Activated T-cell treated with anti-CD3 and anti-CD28 coated beads for 48 hours (primary cell): ENCODE measurements around the gene TNNT3.

Experiments used
- DNase-seq: peaks from one replicate; pipeline ENCODE4 v3.0.0-alpha.2; 2020; ENCODE audit warnings: low read depth

The TNNT3 gene

DNA sequence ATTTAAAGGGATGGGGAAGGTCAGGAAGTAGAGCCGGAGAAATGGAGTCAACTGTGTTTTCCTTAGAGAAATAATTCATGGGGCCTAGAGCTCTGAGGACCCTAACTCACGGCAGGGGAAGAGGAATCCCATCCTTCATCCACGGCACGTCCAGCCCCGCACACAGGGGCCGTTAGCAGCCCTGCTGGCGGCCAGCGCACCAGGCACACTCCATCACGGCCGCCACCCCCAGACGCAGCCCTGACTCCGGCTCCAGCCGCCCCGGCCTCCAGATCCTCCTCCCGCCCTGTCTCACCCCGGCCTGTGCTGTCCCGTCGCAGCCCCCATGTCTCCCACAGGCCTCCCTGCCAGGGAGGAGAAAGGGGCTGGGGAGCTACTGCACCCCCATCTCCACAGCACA lies 38.9 kb downstream of the TNNT3 start:
- DNase-seq: no peak

DNA sequence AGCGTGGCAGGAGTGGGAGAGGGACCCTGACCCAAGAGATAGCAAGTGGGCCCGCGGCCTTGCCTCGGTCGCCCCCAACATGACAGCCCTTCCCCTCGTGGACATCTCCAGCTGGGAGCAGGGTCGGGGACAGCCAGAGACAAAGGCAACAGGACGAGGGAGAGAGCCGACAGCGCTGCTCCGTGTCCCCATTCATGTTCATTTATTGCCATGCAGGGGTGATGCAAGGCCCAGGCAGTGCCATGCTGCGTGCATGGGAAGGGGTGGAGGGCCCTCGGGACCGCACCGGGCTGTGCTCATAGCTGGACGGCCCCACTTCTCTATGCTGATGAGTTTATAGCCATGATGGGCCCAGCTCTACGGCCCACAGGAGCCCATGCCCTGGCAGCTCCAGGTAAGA lies 40.3 kb downstream of the TNNT3 start:
- DNase-seq: no peak

DNA sequence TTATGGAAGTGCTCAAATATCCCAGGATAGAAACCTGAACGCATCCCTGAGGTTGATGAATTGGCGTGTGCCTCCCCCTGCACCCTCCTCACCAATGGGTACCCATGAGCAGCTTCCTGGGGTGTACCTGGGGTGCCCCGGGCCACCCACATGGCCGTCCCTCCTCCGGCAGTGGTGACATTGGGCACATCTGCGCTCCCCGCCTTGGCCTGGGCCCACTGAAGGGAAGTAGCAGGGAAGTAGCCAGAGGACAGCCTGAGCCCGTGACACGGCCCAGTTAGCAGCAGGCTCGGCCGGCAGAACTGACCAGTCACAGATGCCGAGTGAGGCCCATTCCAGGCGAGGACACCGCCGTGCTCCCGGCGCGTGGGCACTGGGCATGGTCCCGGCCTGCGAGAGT lies 44.4 kb downstream of the TNNT3 start:
- no peak for DNase-seq

DNA sequence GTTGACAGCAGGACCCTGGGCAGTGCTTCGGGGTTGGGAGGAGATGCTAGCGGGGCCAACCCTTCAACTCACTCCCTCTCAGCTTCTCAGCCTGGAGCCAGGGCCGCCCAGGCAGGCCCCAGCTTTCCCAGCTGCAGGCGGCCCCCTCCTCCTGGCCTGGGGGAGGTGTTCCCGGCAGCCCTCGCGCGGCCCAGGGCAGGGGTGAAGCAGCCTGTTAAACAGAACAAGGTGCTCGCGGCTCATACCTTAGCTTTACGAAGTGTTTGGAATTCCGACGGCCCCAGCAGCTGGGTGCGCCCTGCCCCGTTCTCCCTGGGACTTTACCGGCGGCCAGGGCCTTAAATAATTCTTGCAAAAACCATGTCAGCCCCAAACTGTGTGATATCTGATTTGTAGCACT lies 44.8 kb downstream of the TNNT3 start:
- no peak for DNase-seq

DNA sequence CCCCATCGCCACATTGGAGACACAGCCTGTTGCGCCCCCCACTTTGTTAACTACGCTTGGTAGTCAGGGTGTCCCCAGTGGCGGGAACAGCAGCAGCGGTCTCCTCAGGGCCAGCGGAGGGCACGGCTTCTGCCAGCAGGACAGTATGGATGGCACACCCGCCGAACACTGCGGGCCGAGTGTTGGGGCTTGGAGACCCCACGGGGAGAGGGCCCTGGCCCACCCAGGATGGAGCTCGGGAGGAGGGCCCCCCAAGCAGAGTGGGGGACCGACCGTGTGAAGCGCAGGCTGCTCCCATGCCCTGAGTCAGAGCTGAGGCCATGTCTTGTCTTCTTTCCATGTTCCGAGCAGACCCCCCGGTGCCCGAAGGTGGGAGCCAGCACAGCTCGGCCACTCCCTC lies 45.5 kb downstream of the TNNT3 start:
- DNase-seq: no peak

DNA sequence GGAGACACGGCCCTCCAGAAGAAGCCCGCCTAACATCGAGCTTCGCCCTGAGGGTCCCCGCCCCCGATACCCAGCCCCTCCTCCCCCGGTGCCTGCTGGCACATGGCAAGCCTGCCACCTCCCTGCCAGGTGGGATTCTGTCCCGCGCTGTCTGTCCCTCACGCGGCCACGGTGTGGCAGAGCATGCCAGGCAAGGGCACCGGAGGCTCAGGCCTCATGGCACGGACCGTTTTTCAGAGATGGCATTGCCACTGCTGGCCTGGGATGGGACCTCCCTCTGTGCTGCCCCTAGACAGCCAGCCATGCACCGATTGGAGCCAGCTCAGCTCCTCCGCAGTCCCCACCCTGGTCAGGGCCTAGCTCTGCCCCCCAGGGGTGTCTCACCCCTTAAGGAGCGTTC lies 47.0 kb downstream of the TNNT3 start:
- no peak for DNase-seq

DNA sequence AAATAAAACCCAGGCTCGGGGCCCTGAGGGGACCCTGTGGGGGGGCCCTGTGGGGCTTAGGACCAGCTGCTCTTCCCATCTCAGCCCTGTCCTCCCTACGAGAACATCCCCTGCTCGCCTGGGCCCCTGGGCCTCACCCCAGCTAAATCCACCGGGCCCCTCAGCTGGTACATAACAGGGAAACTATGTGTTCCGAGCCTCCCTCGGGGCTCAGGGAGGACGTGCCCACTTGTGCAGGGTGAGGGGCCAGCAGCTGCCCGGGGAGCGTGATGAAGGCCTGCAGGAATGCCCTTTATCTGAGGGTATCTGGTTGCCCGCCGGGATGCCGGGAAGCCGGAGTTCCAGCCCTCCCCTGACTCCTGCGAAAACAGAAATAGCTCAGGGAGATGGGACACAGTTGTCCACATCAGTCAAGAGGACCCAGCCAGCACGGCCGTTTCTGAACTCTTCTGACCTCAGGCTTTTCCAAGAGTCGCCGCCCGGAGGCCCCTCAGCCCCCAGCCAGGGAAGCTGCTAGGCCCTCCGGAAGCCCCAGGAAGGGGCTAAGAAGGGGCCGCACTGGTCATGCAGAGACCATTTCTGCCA lies 48.2 kb downstream of the TNNT3 start:
- no peak for DNase-seq

DNA sequence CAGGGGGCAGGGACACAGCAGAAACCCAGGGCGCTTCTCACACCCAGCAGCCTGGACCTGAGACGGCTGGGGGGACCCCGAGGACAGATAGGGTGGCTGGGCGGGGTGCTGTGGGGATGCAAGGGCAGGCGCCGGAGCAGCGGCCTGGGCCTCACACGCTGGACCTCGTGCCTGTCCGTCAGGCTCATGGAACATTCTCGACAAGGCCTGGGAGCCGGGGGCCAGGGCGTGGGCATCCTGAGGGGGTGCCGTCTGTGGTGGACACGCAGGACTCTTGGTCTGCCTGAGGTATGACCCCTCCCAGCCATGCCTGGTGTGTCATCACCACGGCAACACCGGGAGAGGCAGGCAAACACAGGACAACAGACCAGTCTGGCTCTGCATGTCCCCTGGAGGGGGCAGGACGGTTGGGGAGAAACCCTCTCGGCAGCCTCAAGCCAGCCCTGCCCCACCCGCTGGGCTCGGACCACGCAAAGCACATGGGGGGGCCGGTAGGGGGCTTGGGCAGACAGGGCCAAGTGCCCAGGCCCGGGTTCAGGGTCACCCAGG lies 49.0 kb downstream of the TNNT3 start:
- no peak for DNase-seq

DNA sequence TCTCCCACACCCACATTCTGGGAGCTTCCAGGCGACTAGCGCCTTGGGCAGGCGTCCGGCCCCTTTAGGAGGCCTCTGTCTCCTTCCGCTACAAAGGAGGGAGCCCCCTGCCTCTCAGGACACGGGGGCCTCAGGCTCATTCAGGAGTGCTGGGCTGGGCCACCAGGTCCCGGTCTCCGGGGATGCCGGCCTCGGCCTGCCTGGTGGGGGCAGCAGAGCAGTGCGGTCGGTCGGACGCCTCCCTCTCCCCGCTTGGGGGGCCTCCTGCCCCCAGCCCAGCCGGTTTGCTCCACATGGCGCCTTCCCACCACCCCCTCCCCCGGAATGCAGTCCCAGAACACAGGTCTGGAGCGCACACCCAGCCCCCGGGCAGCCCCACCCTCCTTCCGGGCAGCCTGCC lies 49.5 kb downstream of the TNNT3 start:
- DNase-seq: no peak

DNA sequence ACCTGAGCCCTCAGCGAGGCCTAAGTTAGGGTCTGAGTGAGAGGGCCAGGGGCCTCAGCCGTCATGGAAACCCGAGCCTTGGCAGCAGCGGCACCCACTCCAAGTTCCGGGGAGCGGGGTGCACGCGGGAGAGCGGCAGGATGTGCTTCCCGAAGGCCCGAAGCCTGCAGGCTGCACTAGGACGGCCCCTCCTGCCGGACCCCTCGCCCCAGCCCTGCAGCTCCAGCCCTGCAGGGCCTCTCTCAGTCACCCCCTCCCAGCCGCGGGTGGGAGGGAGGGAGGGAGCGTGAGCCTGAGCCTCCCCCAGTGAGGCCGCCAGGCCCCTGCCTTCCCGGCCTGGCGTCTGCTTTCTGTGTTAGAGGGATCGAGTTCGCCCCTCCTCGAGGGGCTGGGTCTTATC lies 50.3 kb downstream of the TNNT3 start:
- DNase-seq: no peak

DNA sequence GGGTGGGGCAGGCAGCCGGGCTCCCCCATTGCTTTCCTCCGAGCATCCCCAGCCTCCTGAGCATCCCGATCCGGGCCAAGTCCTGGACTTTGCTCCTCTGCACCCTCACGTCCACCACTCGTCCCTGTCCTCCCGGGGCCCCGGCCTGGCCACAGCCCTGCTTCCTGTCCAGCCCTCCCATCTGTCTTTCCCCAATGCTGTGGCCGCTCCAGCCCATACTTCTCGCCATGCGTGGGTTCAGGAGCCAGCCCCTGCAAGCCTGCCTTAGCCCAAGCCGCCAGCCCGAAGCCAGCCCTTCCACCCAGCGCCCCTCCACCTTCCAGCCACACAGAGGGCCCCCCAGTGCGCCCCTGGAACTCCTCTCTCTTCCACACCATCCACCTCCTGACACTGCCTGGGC lies 51.5 kb downstream of the TNNT3 start:
- no peak for DNase-seq

DNA sequence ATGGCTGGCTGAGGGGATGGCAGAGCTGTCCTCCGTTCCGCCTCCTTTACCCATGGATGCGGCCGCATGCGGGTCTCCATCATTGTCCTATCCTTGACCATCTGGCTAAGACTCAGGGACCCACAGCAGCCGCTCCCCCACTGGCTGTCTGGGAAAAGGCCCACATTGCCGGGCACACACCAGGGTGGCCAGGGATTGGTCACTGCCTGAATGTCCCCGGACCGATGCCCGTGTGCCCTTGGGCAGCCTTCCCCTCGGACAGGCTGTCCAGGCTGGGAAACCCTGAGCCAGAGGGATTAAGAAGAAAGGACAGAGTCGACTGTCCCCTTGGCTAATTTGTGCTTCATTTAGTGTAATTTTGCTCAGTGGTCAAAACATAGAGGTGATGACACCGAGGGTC lies 55.7 kb downstream of the TNNT3 start:
- DNase-seq: no peak

DNA sequence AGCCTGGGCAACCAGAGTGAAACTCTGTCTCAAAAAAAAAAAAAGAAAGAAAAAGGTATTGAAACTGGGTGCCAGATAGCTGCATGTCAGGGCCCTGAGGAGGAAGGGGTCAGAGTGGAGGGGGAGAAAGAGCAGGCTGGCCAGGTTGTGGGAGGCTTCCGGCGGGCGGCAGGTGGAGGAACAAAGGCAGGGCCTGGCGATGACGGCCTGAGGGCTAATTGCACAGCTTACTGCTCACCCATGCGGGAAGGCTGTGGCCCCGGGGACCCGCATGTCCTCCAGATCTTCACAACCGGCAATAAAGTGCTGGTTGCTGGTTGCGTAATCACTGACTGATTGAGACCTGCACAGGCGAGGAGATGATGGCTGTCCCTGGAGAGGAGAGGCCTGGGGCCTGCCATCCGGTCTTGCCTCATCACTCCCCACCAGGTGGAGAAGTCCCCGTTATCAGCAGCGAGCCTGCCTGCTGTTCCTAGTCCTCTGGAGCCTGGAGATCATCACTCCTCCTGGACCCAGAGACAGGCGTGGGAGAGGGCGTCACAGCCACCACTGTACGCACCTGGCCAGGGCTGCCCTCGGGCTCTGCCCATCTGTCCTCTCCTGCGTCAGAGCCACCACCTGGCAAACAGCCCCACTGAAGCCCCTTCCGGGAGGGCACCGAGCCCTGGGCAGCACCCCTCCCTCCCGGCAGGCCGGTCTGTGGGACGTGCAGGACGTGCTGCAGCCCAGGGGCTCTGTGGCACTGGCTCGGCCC lies 59.4 kb downstream of the TNNT3 start:
- no peak for DNase-seq

DNA sequence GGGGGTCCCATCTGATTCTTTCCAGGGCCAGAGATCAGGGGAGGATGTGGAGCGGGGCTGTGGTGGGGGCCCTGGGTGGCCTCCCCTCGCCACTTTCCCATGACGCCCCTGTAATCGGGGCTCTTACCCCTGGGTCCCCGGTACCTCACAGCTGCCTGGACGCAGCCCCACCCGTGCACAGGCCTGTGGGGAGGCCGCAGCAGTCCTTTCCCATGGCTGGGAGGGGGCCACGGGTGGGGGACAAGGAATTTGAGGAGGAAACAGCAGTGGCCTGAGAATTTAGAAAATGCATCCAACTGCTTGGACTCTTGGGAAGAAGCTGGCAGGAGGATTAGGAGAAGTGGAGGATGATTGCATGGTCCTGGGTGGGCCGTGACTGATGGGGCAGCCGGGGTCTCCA lies 60.1 kb downstream of the TNNT3 start:
- DNase-seq: no peak

DNA sequence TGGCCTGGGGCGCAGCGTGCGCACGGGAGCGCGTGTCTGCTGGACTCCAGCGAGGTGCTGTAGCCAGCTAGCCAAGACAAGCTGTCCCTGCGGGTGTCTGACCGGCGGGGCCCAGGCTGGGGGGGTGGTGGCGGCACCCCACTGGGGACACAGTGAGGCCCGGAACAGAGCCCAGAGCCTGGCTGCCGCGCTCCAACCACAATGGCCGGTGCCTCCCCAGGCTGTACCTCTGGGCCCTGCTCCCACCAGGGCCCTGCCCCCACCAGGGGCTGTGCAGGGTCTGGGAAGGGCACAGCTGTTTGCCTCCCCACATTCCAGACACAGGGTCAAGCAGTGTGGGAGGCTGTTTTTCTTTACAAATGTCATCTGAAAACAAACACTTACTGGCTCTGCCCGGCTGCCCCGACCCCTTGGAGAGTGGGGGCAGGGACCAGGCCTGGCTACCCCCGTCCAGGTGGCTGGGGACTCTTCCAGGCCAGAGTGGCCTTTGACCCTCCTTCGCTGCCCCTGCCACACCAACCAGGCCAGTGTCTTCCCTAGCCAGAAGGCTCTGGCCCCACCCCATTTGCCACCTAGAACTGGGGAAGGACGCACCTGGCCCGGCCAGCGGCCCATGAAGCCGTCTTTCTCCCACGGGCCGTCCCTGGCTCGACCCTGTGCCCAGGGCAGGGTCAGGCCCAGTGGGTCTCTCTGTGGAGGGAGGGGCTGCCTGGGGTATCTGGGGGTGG lies 63.5 kb downstream of the TNNT3 start:
- DNase-seq: no peak

DNA sequence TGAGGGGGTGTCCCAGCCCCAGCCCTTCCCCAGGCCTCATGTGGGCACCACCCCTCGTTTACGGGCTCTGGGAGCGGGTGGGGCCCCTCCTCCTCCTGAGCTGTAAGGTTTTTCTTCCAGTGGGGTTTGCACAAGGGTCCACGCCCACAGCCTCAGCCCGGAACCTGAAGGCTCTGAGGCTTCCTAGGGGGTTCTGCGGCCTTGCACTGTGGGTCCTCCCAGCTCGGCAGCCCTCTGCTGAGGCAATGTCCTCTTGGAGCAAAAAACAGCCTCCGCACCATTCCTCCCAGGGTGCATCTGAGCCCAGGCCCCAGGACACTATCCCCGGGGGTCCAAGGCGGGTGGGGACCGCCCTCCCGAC lies 64.1 kb downstream of the TNNT3 start:
- no peak for DNase-seq

DNA sequence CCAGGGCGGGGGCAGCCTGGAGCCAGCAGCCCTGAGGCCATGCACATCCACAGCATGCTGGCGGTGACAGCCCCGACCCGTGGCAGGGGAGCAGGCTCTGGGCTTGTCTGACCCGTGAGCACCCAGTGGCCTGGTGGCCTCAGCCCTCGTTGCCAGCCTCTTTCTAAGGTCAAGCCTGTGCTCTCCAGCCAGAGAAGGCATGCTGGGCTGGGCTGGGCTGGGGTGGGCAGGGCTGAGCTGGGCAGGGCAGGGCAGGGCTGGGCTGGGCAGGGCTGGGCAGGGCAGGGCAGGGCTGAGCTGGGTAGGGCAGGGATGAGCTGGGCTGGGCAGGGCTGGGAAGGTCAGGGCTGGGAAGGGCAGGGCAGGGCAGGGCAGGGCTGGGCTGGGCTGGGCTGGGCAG lies 67.5 kb downstream of the TNNT3 start:
- DNase-seq: no peak

DNA sequence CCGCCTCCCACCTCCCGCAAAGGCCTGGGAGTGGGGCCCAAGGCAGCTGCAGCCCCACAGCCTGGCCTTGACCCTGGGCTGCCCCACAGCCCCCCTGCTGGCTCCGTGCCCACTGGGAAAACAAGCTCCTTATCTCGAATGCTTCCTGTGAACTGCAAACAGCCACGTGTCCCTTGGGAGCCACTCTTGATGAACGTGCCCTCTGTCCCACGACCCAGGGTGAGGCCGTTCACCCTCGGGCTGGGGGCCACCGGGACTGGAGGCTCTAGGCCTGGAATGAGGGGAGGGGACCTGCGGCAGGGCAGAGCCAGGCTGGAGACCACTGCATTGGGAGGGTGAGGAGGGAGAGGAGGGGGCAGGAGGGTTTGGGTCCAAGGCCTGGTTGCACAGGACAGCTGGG lies 68.7 kb downstream of the TNNT3 start:
- no peak for DNase-seq
